Renal cortex interstitium (tissue), 11 donors: ENCODE data around the gene GALNT14. TPM values are rescaled to one million over a fixed set of nuclear protein-coding genes. Genes with fewer than 3 reads are reported as not detected.
A peak's percentile ranks its signal among the peaks of the same experiment; 100 is the strongest.

Source experiments
- DNase-seq, 11 donors: peaks; one replicate each; pipeline ENCODE4 v3.0.0-alpha.2; 2013; ENCODE audit warnings: low read depth in 9 of 11, low spot score in 4 of 11; ENCODE audit errors: extremely low read depth in 1 of 11
- polyA plus RNA-seq, 3 donors: library from polyadenylated mRNA; unstranded; fragments of 120-200 nt; gene quantifications; one replicate each; pipeline ENCODE4 v1.2.1, GENCODE V29; 2013; ENCODE audit not compliant: insufficient read length in 3 of 3

Gene GALNT14
- polyA plus RNA-seq, 3 donors, result 33.2 to 41.7 (median 40.9) TPM

GRCh38 chr2:31047599-31047998 is 90.6 kb downstream of the GALNT14 start:
- DNase-seq, result no peak

GRCh38 chr2:31038385-31038784 is 99.9 kb downstream of the GALNT14 start:
- no peak for DNase-seq

- no peak for DNase-seq
Measured at GRCh38 chr2:31037058-31037457, 101.2 kb downstream of the GALNT14 start.

DNA sequence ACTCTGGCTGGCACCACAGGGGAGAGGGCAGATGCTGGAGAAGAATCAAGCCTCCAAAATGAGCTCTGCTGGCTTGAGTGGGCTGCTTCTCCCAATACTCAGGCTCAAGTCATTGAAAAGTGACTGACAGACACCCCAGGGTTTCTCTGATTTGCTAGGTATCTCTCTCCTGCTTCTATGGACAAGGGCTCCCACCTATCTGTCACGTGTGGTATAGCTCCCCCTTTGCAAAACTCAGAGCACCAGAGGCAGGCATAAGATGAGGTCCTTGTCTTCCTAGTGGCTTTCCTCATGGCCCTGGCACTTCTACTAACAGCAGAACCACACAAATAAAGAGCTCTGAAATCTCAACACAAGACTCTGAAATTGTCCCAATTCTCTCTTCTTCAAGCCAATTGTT is 105.2 kb downstream of the GALNT14 start:
- no peak for DNase-seq

DNA sequence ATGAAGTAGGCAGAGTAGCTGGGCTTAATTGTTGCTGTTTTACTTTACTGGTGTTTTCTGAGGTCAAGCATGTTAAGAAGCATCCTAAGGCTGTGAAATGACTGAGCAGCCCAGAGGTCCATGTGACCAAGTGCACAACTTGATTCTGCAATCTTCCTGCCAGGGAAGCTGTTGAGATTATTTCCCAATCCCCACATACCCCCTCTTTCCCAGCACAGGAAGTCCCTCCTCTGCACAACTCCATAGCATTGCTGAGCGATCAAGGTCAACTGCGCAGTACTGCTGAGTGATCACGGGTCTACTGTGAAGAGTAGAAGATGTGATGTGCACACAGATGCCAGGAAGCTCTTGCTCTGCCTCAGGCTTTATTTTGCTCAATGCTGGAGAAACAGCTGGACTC is 105.8 kb downstream of the GALNT14 start:
- DNase-seq, result no peak

DNA sequence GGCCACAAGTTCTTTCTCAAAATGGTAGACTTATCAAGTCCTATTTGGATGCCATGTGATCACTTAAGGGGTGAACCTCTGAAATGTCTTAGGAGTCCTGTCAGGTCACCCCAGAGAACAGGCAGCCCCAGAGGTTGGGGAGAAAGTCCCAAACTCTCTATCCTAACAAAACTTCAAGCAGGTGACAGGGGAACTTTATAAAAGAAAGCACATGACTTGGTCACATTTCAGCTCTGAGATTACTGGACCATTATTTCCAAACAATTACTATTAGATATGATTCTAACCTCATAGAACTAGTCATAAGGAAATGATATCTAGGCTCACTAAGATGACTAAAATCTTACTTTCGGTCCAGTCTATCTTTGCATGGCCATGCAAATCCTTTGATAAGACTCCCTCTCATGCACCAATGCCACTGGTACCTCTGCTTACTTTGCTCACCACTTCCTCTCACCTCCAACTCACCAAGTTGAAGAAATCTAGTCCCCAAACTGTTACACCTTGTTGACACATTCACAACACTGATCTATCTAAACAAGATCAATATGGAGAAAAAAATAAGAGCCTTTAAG is 107.0 kb downstream of the GALNT14 start:
- DNase-seq, result no peak

- no peak for DNase-seq
Measured at GRCh38 chr2:31028417-31028816, 109.8 kb downstream of the GALNT14 start.

- DNase-seq, result no peak
Measured at GRCh38 chr2:31027549-31027948, 110.7 kb downstream of the GALNT14 start.

DNA sequence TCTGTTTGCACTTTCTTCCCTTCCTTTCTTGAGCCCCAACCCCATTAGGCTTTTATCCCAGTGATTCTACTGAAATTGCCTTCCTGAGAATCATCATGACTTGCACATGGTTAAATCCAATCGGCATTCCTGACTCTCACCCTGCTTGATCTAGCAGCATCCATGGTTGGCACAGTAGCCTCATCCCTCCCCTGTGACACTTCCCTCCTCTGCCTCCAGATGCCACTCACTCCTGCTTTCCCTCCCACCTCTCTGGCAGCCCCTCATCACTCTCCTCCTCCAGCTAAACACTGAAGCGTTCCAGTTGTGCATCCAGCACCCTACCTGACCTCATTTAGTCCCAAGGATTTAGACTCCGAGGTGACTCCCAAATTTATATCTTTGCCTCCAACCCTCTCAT is 114.7 kb downstream of the GALNT14 start:
- no peak for DNase-seq

GRCh38 chr2:31020713-31021112 is 117.5 kb downstream of the GALNT14 start:
- no peak for DNase-seq

- no peak for DNase-seq
Measured at GRCh38 chr2:31018280-31018679, 120.0 kb downstream of the GALNT14 start.

DNA sequence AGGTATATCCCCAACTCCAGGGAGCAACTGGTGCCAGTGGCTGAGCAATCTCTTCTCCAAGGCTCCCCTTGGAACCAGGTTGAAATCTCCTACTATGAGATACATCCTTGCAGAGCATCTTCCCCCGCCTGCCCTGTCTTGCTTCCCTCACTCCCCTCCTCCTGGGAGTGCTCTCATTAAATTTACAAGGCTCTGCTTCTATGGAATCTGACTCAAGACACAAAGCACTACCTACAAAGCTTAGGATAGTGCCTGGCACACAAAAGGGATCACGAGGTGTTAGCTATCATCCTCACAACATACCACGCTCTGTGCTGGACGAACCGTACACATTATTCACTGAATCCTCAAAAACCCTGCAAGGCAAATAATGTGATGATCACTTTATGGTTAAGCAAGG is 121.6 kb downstream of the GALNT14 start:
- no peak for DNase-seq

DNA sequence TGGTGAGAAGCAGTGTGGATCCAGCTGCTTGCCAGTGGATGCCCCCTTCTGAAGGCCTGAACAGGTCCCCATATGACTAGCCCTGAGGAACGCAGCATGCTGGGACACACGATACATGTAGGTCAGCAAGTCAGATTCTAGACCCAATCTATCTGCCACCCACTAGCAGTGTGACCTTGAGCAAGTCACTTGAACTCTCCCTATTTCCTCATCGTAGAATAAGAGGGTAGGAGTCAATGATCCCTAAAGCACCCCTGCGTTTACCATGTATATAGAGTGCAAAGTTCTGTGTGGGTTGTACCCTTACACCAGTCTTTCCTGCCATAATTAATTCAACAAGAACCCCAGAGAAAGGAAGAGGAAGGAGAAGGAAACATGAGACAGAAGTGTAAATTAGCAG is 123.7 kb downstream of the GALNT14 start:
- DNase-seq, result no peak

DNA sequence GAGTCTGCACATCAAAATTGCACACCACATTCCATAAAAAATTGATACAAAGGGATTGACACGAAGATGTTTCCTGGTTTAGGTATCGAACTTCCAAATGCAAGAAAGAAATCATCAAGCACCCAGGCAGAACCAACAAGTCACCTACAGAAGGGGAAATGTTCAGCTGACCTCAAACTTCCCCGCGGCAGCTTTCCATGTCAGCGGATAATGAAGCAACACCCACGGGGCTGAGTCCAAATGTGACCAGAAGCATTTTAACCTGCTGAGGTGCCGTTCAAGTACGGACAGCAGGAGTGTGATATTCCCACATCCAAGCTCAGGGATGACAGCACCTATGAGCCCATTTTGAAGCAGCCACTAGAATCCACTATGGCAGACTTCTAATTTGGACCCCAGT is 124.9 kb downstream of the GALNT14 start:
- DNase-seq, result no peak

GRCh38 chr2:31012406-31012805 is 125.8 kb downstream of the GALNT14 start:
- no peak for DNase-seq

GRCh38 chr2:31011587-31011986 is 126.7 kb downstream of the GALNT14 start:
- DNase-seq, result no peak

DNA sequence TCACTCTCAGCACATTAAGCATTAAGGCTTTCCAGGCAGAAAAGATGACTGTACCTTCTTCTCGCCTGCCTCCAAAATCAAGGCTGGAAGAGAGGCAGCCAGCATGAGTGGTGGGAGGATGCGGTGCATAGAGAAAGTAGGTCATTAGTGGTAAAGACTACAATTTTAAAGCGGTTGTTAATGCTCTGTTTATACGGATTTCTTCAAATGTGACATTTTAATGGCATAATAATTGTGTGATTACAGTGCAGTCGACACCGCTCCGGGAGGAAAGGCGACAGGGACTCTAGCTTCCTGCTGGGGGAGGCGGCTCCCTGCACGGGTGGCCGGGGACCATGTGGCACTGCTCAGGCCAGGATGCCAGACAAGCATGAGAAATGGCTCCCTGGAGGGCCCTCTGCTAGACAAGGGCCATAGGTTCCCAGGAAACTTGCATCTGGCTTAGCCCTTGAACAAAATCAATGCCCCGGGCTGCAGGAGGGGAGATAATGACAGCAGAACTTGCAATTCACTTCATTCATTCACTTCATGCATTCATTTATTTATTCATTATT is 129.6 kb downstream of the GALNT14 start:
- DNase-seq, result peak in 5 of 11 donors; percentile 31 to 54 (median 38)

GRCh38 chr2:31004257-31004656 is 134.0 kb downstream of the GALNT14 start:
- DNase-seq, result no peak

DNA sequence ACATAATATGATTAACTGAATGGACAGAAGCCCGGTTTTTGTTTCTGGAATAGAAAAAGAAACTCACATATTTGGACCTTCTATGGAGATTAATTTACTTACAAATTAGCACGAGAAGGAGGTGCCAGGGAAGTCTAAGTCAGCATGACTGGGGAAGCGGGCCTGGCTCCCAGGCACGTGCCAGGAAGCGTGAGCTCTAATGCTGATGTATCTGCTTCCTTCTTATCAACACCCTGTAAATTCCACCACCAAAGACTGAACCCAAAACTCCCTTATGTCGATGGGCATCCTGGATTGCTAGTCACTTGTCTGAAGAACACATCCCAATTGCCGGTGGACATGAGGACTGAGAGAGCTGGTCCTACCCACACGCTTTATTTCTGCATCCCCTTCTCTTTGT is 134.5 kb downstream of the GALNT14 start:
- DNase-seq, result no peak

- DNase-seq, result no peak
Measured at GRCh38 chr2:31002537-31003150, 135.6 kb downstream of the GALNT14 start.

- no peak for DNase-seq
Measured at GRCh38 chr2:31000970-31001369, 137.3 kb downstream of the GALNT14 start.
